Thoracic aorta (tissue), 2 donors: ENCODE measurements around the gene KRTAP10-3. TPM values are rescaled to one million over a fixed set of nuclear protein-coding genes. Genes with fewer than 3 reads are reported as not detected.

Experiments
- ATAC-seq: fragments of 150-250 bp; one replicate; pipeline ENCODE4 v1.8.0; 2017; ENCODE audit warnings: low read depth; ENCODE audit not compliant: insufficient number of reproducible peaks, low FRiP score
- DNase-seq: peaks from one replicate; pipeline ENCODE4 v3.0.0-alpha.2; 2020; ENCODE audit warnings: low spot score
- H3K27ac ChIP-seq, 2 donors: fragments of 200-600 bp; sonication (generic); 1 replicate in 1 of 2; 2 replicates in 1 of 2; pipeline ENCODE4 v1.5.1; 2016; ENCODE audit warnings: mild to moderate bottlenecking in 2 of 2, moderate library complexity in 2 of 2
- H3K27me3 ChIP-seq: fragments of 200-600 bp; sonication (generic); replicated peaks from 2 replicates; pipeline ENCODE4 v1.6.0; 2016; ENCODE audit warnings: mild to moderate bottlenecking; ENCODE audit not compliant: insufficient read depth
- H3K36me3 ChIP-seq: fragments of 200-600 bp; sonication (generic); one replicate; pipeline ENCODE4 v1.5.1; 2016
- H3K4me1 ChIP-seq, 2 donors: fragments of 200-600 bp; sonication (generic); 1 replicate in 1 of 2; 2 replicates in 1 of 2; pipeline versions ENCODE4 v1.5.1 to v1.6.0; 2016; ENCODE audit warnings: low read depth in 2 of 2, mild to moderate bottlenecking in 1 of 2; ENCODE audit not compliant: control insufficient read depth in 1 of 2
- H3K4me3 ChIP-seq: fragments of 200-600 bp; sonication (generic); 2 replicates; pipeline ENCODE4 v1.5.1; 2016; ENCODE audit warnings: mild to moderate bottlenecking
- H3K9me3 ChIP-seq: fragments of 200-600 bp; sonication (generic); 2 replicates; pipeline ENCODE4 v1.5.1; 2016
- CTCF ChIP-seq: fragments of 200-600 bp; sonication (generic); IDR thresholded peaks from one replicate; pipeline ENCODE4 v1.5.1; 2019; ENCODE audit warnings: antibody characterized with exemption
- total RNA-seq, 2 donors: library from RNA; depleted of rRNA; stranded (reverse); fragments of >200 nt; gene quantifications; one replicate each; pipeline versions ENCODE4 v1.1.0 to v1.2.3, GENCODE V29; 2016

The KRTAP10-3 gene
- total RNA-seq, 2 donors from 2014 or later = not detected

- Histone ChIP-seq H3K4me1 (no peaks in the 10 kb centered on the region), H3K27me3 (no peaks in the 10 kb centered on the region), H3K36me3 (no peaks in the 10 kb centered on the region), H3K27ac (no peak within 1 kb of the TSS), H3K4me3 (no peak within 1 kb of the TSS), H3K9me3 (no peaks in the 10 kb centered on the region)
- TF ChIP-seq CTCF = no peak
- DNase-seq = no peak
- ATAC-seq = no peak
Observed at GRCh38 chr21:44539991-44540666, 18.5 kb downstream of the KRTAP10-3 start, which contains the start of gene KRTAP10-1. TSS of gene KRTAP10-1 (minus strand) at chr21:44540195. CDS start at chr21:44540150, 45 bp downstream.

DNA sequence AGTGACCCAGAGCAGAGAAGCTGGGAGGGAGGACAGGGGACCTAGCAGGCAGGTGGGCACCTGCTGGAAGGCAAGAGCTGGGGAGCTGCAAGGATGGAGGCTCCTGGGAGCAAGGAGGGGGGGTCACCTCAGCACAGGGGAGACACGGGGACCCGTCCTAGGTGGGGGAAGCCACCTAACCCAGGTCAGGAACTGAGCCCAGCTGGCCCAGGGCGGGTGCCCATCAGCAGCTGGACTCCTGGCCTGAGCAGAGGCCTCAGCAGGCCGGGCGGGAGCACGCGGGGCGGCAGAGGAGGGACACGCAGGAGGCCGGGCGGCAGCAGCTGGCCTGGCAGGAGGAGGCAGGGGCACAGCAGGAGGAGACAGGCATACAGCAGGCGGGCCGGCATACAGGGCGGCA, 19.5 kb downstream of the KRTAP10-3 start:
- no peak overlapping the region for H3K27ac ChIP-seq
- H3K4me1 ChIP-seq = no peaks in the 10 kb centered on the region
- H3K36me3 ChIP-seq = no peaks in the 10 kb centered on the region
- no peaks in the 10 kb centered on the region for H3K9me3 ChIP-seq
- DNase-seq (no peak), ATAC-seq (no peak)
- no peak overlapping the region for H3K4me3 ChIP-seq
- no peak for TF ChIP-seq CTCF
- H3K27me3 ChIP-seq = no peaks in the 10 kb centered on the region

- no peaks in the 10 kb centered on the region for H3K36me3 ChIP-seq
- H3K27me3 ChIP-seq = no peaks in the 10 kb centered on the region
- no peaks in the 10 kb centered on the region for H3K4me1 ChIP-seq
- no peak overlapping the region for H3K27ac ChIP-seq
- ATAC-seq (no peak), DNase-seq (no peak)
- no peaks in the 10 kb centered on the region for H3K9me3 ChIP-seq
- H3K4me3 ChIP-seq = no peak overlapping the region
- TF ChIP-seq CTCF = no peak
Observed at GRCh38 chr21:44537930-44538911, 20.4 kb downstream of the KRTAP10-3 start.

DNA sequence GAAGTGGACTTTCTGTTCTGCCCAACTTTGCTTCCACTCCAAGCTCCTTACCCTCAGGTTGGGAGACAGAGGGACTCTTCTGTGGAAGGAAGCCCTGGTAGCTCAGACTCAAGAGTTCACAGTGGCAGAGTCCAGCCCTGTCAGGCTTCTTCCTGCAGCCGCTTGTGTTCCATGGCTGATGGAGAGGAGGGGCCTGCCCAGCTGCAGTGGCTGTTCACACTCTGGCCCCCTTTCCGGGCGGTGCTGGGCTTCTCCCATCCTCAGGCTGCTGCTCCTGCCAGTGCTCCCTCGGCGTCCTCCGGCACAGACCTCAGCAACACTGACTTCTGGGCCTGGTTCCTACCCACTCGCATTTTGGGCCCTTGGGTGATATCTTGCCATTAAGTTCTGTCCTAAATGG, 22.6 kb downstream of the KRTAP10-3 start:
- no peak overlapping the region for H3K27ac ChIP-seq
- no peak overlapping the region for H3K4me3 ChIP-seq
- TF ChIP-seq CTCF = no peak
- no peaks in the 10 kb centered on the region for H3K4me1 ChIP-seq
- no peak for ATAC-seq
- H3K36me3 ChIP-seq = no peaks in the 10 kb centered on the region
- H3K27me3 ChIP-seq = no peaks in the 10 kb centered on the region
- no peaks in the 10 kb centered on the region for H3K9me3 ChIP-seq
- DNase-seq = no peak

GRCh38 chr21:44534688-44535087, 23.9 kb downstream of the KRTAP10-3 start:
- no peak for ATAC-seq
- TF ChIP-seq CTCF = no peak
- no peaks in the 10 kb centered on the region for H3K4me1 ChIP-seq

More at GRCh38 chr21:44534688-44535087, 23.9 kb downstream of the KRTAP10-3 start:
- DNase-seq = no peak
- Histone ChIP-seq H3K36me3 (no peaks in the 10 kb centered on the region), H3K27me3 (no peaks in the 10 kb centered on the region), H3K4me3 (no peak overlapping the region), H3K9me3 (no peaks in the 10 kb centered on the region), H3K27ac (no peak overlapping the region)
